Tibial artery (tissue), 4 donors: ENCODE results near the gene SUPV3L1.
A peak's percentile ranks its signal among the peaks of the same experiment; 100 is the strongest.
"Not testable (repeated sequence)": the region's sequence is repeated elsewhere in the genome, so short reads cannot be mapped to it uniquely, and the experiment has no call there.

ENCODE experiments used
- DNase-seq, 2 donors: peaks; one replicate each; pipeline ENCODE4 v3.0.0-alpha.2; 2019
- H3K27ac ChIP-seq, 2 donors: fragments of 200-600 bp; sonication (generic) in 1 of 2; 1 replicate in 1 of 2; 2 replicates in 1 of 2; pipeline ENCODE4 v1.5.1; 2018 to 2019; ENCODE audit warnings: mild to moderate bottlenecking in 1 of 2
- H3K27me3 ChIP-seq, 2 donors: fragments of 200-600 bp; sonication (generic) in 1 of 2; one replicate each; pipeline versions ENCODE4 v1.5.1 to v1.6.0; 2016 to 2019
- H3K36me3 ChIP-seq, 3 donors: fragments of 200-600 bp; sonication (generic) in 2 of 3; one replicate each; pipeline ENCODE4 v1.5.1; 2016 to 2019; ENCODE audit warnings: mild to moderate bottlenecking in 2 of 3
- H3K4me1 ChIP-seq, 4 donors: fragments of 200-600 bp; sonication (generic) in 2 of 4; 1 replicate in 3 of 4; 2 replicates in 1 of 4; pipeline ENCODE4 v1.5.1; 2016 to 2019
- H3K4me3 ChIP-seq, 2 donors: fragments of 200-600 bp; sonication (generic) in 1 of 2; 1 replicate in 1 of 2; 2 replicates in 1 of 2; pipeline ENCODE4 v1.5.1; 2018 to 2019; ENCODE audit warnings: mild to moderate bottlenecking in 2 of 2
- H3K9me3 ChIP-seq, 3 donors: fragments of 200-600 bp; sonication (generic) in 1 of 3; one replicate each; pipeline ENCODE4 v1.5.1; 2016 to 2019
- intact Hi-C: fragments of 100-400 bp; cut with DNase I; formaldehyde crosslinking; loops from one replicate; pipeline ENCODE4 v1.15.0; 2023; ENCODE audit warnings: low total_unique reads
- TF ChIP-seq, protein P1 (sequence below), 2 experiments: fragments of 200-600 bp in 1 of 2; fragments of 450-650 bp in 1 of 2; IDR thresholded peaks; one replicate each; pipeline ENCODE4 v1.5.1; 2017 to 2019; ENCODE audit warnings: antibody characterized with exemption in 2 of 2, mild to moderate bottlenecking in 1 of 2, moderate library complexity in 1 of 2

The SUPV3L1 gene

DNA sequence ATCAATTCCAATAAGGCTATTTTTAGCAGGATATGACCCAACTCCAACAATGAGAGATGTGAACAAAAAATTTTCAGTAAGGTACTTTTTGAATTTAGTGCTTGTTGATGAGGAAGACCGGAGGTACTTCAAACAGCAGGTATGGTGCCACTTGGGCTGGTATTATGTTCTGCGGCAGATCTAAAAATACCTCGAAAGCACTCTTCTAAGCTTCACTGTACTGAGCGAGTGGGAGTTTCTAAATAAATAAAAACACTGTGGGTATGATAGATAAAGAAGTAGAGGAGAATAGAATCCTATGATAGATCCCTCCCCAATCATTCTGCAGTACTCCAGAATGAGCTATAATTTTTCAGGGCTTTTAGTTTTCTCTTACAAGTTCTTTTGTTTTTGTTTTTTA is 11.5 kb upstream of the SUPV3L1 start:
- H3K9me3 ChIP-seq, result no peaks in the 10 kb centered on the region
- H3K4me3 ChIP-seq, result no peak overlapping the region
- no peak overlapping the region for H3K27ac ChIP-seq
- H3K4me1 ChIP-seq, result no peaks in the 10 kb centered on the region
- intact Hi-C loops, result no loop called here
- TF ChIP-seq, protein P1, sequence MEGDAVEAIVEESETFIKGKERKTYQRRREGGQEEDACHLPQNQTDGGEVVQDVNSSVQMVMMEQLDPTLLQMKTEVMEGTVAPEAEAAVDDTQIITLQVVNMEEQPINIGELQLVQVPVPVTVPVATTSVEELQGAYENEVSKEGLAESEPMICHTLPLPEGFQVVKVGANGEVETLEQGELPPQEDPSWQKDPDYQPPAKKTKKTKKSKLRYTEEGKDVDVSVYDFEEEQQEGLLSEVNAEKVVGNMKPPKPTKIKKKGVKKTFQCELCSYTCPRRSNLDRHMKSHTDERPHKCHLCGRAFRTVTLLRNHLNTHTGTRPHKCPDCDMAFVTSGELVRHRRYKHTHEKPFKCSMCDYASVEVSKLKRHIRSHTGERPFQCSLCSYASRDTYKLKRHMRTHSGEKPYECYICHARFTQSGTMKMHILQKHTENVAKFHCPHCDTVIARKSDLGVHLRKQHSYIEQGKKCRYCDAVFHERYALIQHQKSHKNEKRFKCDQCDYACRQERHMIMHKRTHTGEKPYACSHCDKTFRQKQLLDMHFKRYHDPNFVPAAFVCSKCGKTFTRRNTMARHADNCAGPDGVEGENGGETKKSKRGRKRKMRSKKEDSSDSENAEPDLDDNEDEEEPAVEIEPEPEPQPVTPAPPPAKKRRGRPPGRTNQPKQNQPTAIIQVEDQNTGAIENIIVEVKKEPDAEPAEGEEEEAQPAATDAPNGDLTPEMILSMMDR (IDR thresholded peaks at IDR 0.05), result no peak
- peaks cover 41 to 91% (median 55%) of the 10 kb centered on the region in 3 donors for H3K36me3 ChIP-seq
- DNase-seq, result no peak
- no peaks in the 10 kb centered on the region for H3K27me3 ChIP-seq

DNA sequence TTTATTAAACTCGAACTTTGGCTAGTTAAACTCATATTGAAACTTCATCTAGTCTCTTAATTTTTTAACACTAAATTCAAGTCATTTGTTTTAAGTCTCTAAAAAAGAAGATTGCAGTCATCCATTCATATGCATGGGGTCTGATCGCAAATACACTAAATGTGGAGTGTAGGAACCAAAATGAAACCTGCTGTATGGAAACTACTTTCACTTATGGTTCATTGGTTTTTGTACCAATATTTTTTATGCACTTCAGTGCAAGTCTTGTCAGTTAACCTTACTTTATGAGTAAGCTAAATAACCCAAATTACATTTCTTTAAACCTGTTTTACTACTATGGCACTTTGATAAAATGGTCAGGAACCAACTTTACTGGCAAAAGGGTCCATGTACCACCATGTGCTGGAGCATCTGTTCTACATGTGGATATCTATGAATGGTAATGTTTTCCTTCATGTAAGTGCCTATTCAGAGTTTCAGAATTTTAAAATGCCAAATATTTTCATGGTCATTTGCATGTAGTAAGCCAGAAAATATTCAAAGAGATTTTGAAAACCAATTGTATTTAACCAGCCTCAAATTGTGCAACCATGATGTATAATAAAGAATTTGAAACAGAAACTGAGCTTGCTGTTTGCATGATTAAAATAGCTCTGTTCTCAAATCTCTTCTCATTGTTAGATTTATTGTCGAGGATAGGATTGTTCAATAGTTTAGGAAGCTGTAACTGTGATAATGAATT is 7.6 kb upstream of the SUPV3L1 start:
- H3K27me3 ChIP-seq, result no peaks in the 10 kb centered on the region
- no peak for DNase-seq
- H3K4me1 ChIP-seq, result no peaks in the 10 kb centered on the region
- TF ChIP-seq, protein P1 (IDR thresholded peaks at IDR 0.05), result no peak
- intact Hi-C loops, result no loop called here
- H3K36me3 ChIP-seq, result peaks cover 12 to 63% (median 39%) of the 10 kb centered on the region in 3 donors
- H3K4me3 ChIP-seq, result no peak overlapping the region
- H3K9me3 ChIP-seq, result no peaks in the 10 kb centered on the region
- H3K27ac ChIP-seq, result no peak overlapping the region

DNA sequence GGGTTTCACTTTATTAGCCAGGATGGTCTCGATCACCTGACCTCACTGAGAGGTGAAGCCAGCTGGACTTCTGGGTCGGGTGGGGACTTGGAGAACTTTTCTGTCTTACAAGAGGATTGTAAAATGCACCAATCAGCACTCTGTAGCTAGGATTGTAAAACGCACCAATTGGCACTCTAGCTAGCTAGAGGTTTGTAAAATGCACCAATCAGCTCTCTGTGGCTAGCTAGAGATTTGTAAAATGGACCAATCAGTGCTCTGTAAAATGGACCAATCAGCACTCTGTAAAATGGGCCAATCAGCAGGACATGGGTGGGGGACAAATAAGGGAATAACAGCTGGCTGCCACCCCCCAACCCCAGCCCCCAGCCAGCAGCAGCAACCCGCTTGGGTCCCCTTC is 4.7 kb upstream of the SUPV3L1 start:
- DNase-seq, intact Hi-C loops, H3K4me3 ChIP-seq, H3K27ac ChIP-seq, H3K27me3 ChIP-seq, H3K4me1 ChIP-seq, H3K9me3 ChIP-seq: not testable (repeated sequence)
- peaks cover 5 to 36% (median 20%) of the 10 kb centered on the region in 3 donors for H3K36me3 ChIP-seq

DNA sequence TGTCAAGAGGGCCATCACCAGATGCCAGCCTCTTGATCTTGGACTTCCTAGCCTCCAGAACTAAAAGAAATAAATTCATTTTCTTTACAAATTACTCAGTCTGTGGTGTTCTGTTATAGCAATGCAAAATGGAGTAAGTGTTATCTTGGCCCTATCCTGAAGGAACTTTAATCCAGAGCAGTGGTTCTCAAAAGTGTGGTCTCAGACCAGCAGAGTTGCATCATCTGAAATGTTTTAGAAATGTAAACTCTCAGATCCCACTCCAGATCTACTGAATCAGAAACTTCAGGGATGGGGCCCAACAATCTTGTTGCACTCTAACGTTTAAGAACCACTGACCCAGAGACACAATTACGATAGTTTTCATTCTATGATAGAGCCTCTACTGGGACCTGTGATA is 3.2 kb upstream of the SUPV3L1 start:
- intact Hi-C loops, result no loop called here
- H3K27ac ChIP-seq, result no peak overlapping the region
- TF ChIP-seq, protein P1 (IDR thresholded peaks at IDR 0.05), result no peak
- no peak for DNase-seq
- peaks cover 0 to 21% (median 8%) of the 10 kb centered on the region in 3 donors for H3K36me3 ChIP-seq
- H3K4me3 ChIP-seq, result no peak overlapping the region
- no peaks in the 10 kb centered on the region for H3K27me3 ChIP-seq
- H3K4me1 ChIP-seq, result peaks cover 0 to 19% (median 18%) of the 10 kb centered on the region in 4 donors
- H3K9me3 ChIP-seq, result no peaks in the 10 kb centered on the region

DNA sequence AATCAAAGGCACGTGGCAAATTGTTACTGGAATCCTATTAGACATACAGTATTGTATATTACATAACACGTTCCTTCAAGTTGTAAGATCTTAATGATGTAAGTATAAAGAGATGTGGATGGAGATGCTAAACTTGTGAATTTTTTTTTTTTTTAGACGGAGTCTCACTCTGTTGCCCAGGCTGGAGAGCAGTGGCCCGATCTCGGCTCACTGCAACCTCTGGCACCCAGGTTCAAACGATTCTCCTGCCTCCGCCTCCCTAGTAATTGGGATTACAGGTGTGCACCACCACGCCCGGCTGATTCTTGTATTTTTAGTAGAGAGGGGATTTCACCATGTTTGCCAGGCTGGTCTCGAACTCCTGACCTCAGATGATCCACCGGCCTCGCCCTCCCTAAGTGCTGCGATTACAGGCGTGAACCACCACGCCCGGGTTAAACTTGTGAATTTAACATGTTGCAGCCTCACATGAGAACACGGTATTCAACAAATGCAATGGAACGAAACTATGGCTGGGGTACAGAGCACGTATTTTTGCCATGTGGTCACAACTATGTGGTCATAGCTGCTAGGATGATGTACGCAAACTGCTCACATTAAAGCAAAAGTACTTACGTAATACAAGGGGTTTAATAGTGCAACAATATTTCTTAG is 818 bp upstream of the SUPV3L1 start:
- H3K27me3 ChIP-seq, result no peaks in the 10 kb centered on the region
- TF ChIP-seq, protein P1 (IDR thresholded peaks at IDR 0.05), result no peak
- intact Hi-C loops, result no loop called here
- H3K4me3 ChIP-seq, result peak overlapping the region; percentile 92 to 97
- H3K9me3 ChIP-seq, result no peaks in the 10 kb centered on the region
- peaks cover 0 to 10% (median 7%) of the 10 kb centered on the region in 3 donors for H3K36me3 ChIP-seq
- peaks cover 0 to 33% (median 24%) of the 10 kb centered on the region in 4 donors for H3K4me1 ChIP-seq
- H3K27ac ChIP-seq, result peak overlapping the region; percentile 86 to 95
- DNase-seq, result peak in 1 of 2 donors; percentile 22
